H9 (cell line): Measurements from ENCODE around the gene ARMH1. TPM values are rescaled to one million over a fixed set of nuclear protein-coding genes. Genes with fewer than 3 reads are reported as not detected.

Experiments
- DNase-seq: peaks from one replicate; pipeline ENCODE4 v3.0.0-alpha.2; 2017
- H2AFZ ChIP-seq: one replicate; pipeline ENCODE4 v1.6.1; 2013; ENCODE audit warnings: mild to moderate bottlenecking, low read length, control low read depth, moderate library complexity
- H2AK5ac ChIP-seq: 2 replicates; pipeline ENCODE4 v1.6.1; 2013; ENCODE audit warnings: low read length, control low read depth, mixed read lengths; ENCODE audit not compliant: insufficient read length
- H2BK120ac ChIP-seq: one replicate; pipeline ENCODE4 v1.6.1; 2013; ENCODE audit warnings: low read depth, mild to moderate bottlenecking, low read length, control low read depth, inconsistent platforms; ENCODE audit not compliant: poor library complexity, severe bottlenecking
- H2BK12ac ChIP-seq: 2 replicates; pipeline ENCODE4 v1.6.1; 2013; ENCODE audit warnings: low read length, control low read depth, mixed read lengths, low read depth; ENCODE audit not compliant: insufficient read length
- H2BK15ac ChIP-seq: 2 replicates; pipeline ENCODE4 v1.6.1; 2013; ENCODE audit warnings: low read depth, low read length, control low read depth
- H2BK20ac ChIP-seq: one replicate; pipeline ENCODE4 v1.6.1; 2013; ENCODE audit warnings: low read depth, mild to moderate bottlenecking, low read length, control low read depth, inconsistent platforms; ENCODE audit not compliant: poor library complexity, severe bottlenecking
- H2BK5ac ChIP-seq: 2 replicates; pipeline ENCODE4 v1.6.1; 2013; ENCODE audit warnings: low read length, control low read depth, mixed read lengths; ENCODE audit not compliant: insufficient read length
- H3K14ac ChIP-seq: 2 replicates; pipeline ENCODE4 v1.6.1; 2013; ENCODE audit warnings: low read length, control low read depth; ENCODE audit not compliant: insufficient read depth
- H3K18ac ChIP-seq: 2 replicates; pipeline ENCODE4 v1.6.1; 2013; ENCODE audit warnings: low read depth, mild to moderate bottlenecking, mixed read lengths, low read length, control low read depth; ENCODE audit not compliant: insufficient read length
- H3K23ac ChIP-seq: 2 replicates; pipeline ENCODE4 v1.6.1; 2013; ENCODE audit warnings: low read length, control low read depth, mixed read lengths, low read depth; ENCODE audit not compliant: insufficient read length
- H3K23me2 ChIP-seq: 2 replicates; pipeline ENCODE4 v1.6.1; 2013; ENCODE audit warnings: low read depth, mild to moderate bottlenecking, mixed read lengths, low read length, control low read depth; ENCODE audit not compliant: insufficient read length, poor library complexity, severe bottlenecking
- H3K27ac ChIP-seq: 2 replicates; pipeline ENCODE4 v1.5.1; 2013; ENCODE audit warnings: low read length, control low read depth, mixed read lengths, low read depth; ENCODE audit not compliant: insufficient read length
- H3K27me3 ChIP-seq: 2 replicates; pipeline ENCODE4 v1.6.1; 2013; ENCODE audit warnings: low read length, control low read depth, inconsistent platforms; ENCODE audit not compliant: insufficient read depth
- H3K4ac ChIP-seq: 2 replicates; pipeline ENCODE4 v1.6.1; 2013; ENCODE audit warnings: low read depth, mild to moderate bottlenecking, control low read depth, inconsistent platforms, low read length, moderate library complexity
- H3K4me1 ChIP-seq: 2 replicates; pipeline ENCODE4 v1.6.1; 2013; ENCODE audit warnings: low read length, control low read depth, inconsistent platforms; ENCODE audit not compliant: insufficient read depth
- H3K4me2 ChIP-seq: 2 replicates; pipeline ENCODE4 v1.6.1; 2013; ENCODE audit warnings: low read length, control low read depth, mixed read lengths; ENCODE audit not compliant: insufficient read length, insufficient read depth
- H3K56ac ChIP-seq: 2 replicates; pipeline ENCODE4 v1.6.1; 2013; ENCODE audit warnings: low read depth, mild to moderate bottlenecking, mixed read lengths, low read length, control low read depth; ENCODE audit not compliant: insufficient read length
- H3K79me1 ChIP-seq: 2 replicates; pipeline ENCODE4 v1.6.1; 2013; ENCODE audit warnings: low read depth, mild to moderate bottlenecking, moderate library complexity, low read length, control low read depth, inconsistent platforms; ENCODE audit not compliant: insufficient read depth, poor library complexity, severe bottlenecking
- H3K79me2 ChIP-seq: 2 replicates; pipeline ENCODE4 v1.6.1; 2013; ENCODE audit warnings: low read length, control low read depth, inconsistent platforms; ENCODE audit not compliant: insufficient read depth
- H3K9ac ChIP-seq: 2 replicates; pipeline ENCODE4 v1.6.1; 2013; ENCODE audit warnings: low read length, control low read depth, mixed read lengths; ENCODE audit not compliant: insufficient read length; ENCODE audit errors: extremely low read depth
- H3K9me3 ChIP-seq: one replicate; pipeline ENCODE4 v1.6.1; 2013; ENCODE audit warnings: low read depth, low read length, inconsistent platforms; ENCODE audit not compliant: control insufficient read depth
- H3T11ph ChIP-seq: one replicate; pipeline ENCODE4 v1.6.1; 2013; ENCODE audit warnings: mild to moderate bottlenecking, low read length, control low read depth, inconsistent platforms
- H4K20me1 ChIP-seq: one replicate; pipeline ENCODE4 v1.6.1; 2013; ENCODE audit not compliant: control insufficient read depth, insufficient read length, insufficient read depth
- H4K5ac ChIP-seq: 2 replicates; pipeline ENCODE4 v1.6.1; 2013; ENCODE audit warnings: low read depth, mild to moderate bottlenecking, mixed read lengths, low read length, control low read depth; ENCODE audit not compliant: insufficient read length
- H4K8ac ChIP-seq: replicated peaks from 2 replicates; pipeline ENCODE4 v1.6.1; 2013; ENCODE audit warnings: low read length, control low read depth, mixed read lengths, low read depth; ENCODE audit not compliant: insufficient read length
- H4K91ac ChIP-seq: 2 replicates; pipeline ENCODE4 v1.6.1; 2013; ENCODE audit warnings: low read depth, mild to moderate bottlenecking, moderate library complexity, mixed read lengths, low read length, control low read depth; ENCODE audit not compliant: insufficient read length
- H3K27ac Mint-ChIP-seq, 3 experiments: 2 replicates in 2 of 3; 3 replicates in 1 of 3; pipeline ENCODE4 v1.8.0; 2020 to 2021; ENCODE audit warnings: mixed read lengths in 3 of 3, mild to moderate bottlenecking in 1 of 3, moderate library complexity in 1 of 3
- H3K27me3 Mint-ChIP-seq: 2 replicates; pipeline ENCODE4 v1.8.0; 2021; ENCODE audit warnings: low read depth, mild to moderate bottlenecking, moderate library complexity, mixed read lengths
- H3K36me3 Mint-ChIP-seq, 3 experiments: 2 replicates in 2 of 3; 3 replicates in 1 of 3; pipeline ENCODE4 v1.8.0; 2020 to 2021; ENCODE audit warnings: low read depth in 3 of 3, mixed read lengths in 3 of 3; ENCODE audit not compliant: insufficient read depth in 1 of 3
- H3K4me1 Mint-ChIP-seq, 2 experiments: 2 replicates each; pipeline ENCODE4 v1.8.0; 2020; ENCODE audit warnings: mixed read lengths in 2 of 2
- H3K4me3 Mint-ChIP-seq, 2 experiments: 2 replicates in 1 of 2; 3 replicates in 1 of 2; pipeline ENCODE4 v1.8.0; 2020 to 2021; ENCODE audit warnings: mild to moderate bottlenecking in 2 of 2, mixed read lengths in 2 of 2, moderate library complexity in 1 of 2
- H3K9me3 Mint-ChIP-seq, 2 experiments: 2 replicates in 1 of 2; 3 replicates in 1 of 2; pipeline ENCODE4 v1.8.0; 2020; ENCODE audit warnings: mild to moderate bottlenecking in 2 of 2, mixed read lengths in 2 of 2, moderate library complexity in 1 of 2
- CTCF ChIP-seq: fragments of 200-600 bp; sonication (generic); conservative IDR thresholded peaks from 3 replicates; pipeline ENCODE4 v1.8.0; 2021; ENCODE audit warnings: antibody characterized with exemption, mild to moderate bottlenecking
- WGBS: extraction: QIAGEN DNeasy Blood & Tissue Kit; methylation state at CpG from one replicate; pipeline ENCODE4 v1.1.7; 2013; ENCODE audit warnings: missing lambda C conversion rate, low lambda C conversion rate, mixed read lengths; ENCODE audit not compliant: insufficient read length; ENCODE audit errors: extremely low coverage; 5-methylcytosine and 5-hydroxymethylcytosine counted together
- total RNA-seq: library from RNA; stranded (reverse); gene quantifications from 2 replicates; pipeline ENCODE4 v1.2.1, GENCODE V29; 2021

ARMH1 gene
- total RNA-seq, 1 experiment from 2014 or later: 1.0 TPM

- Mint-ChIP-seq H3K27ac (peak overlapping the region in 1 of 3 experiments; percentile 29; a peak in 1 of 7 replicates), H3K36me3 (peaks cover 0 to 10% (median 0%) of the 10 kb centered on the region in 3 experiments; a peak in 3 of 7 replicates), H3K27me3 (no peaks in the 10 kb centered on the region; the same call in 1 of the 2 replicates), H3K4me3 (no peak overlapping the region), H3K9me3 (no peaks in the 10 kb centered on the region; a peak in 1 of 5 replicates), H3K4me1 (peaks cover 27 to 36% of the 10 kb centered on the region in 2 experiments)
- Histone ChIP-seq H3K9me3 (no peaks in the 10 kb centered on the region), H3K9ac (no peak overlapping the region), H3K79me2 (no peaks in the 10 kb centered on the region), H3K27me3 (no peaks in the 10 kb centered on the region), H2BK20ac (no peak overlapping the region), H2BK15ac (no peak overlapping the region), H3K27ac (no peak overlapping the region), H3K4me2 (no peak overlapping the region), H3K18ac (no peak overlapping the region), H3K56ac (no peak overlapping the region), H4K91ac (no peak overlapping the region), H2BK12ac (no peak overlapping the region), H3T11ph (no peak overlapping the region), H3K23me2 (no peaks in the 10 kb centered on the region), H2BK5ac (no peak overlapping the region), H2AFZ (no peak overlapping the region), H4K8ac (no peak overlapping the region), H3K79me1 (no peaks in the 10 kb centered on the region), H3K14ac (no peak overlapping the region), H3K23ac (no peak overlapping the region), H3K4me1 (peaks cover 12% of the 10 kb centered on the region; the same call in 1 of the 2 replicates), H2AK5ac (no peak overlapping the region), H4K20me1 (no peaks in the 10 kb centered on the region), H3K4ac (no peak overlapping the region), H4K5ac (no peak overlapping the region), H2BK120ac (no peak overlapping the region)
- DNase-seq: no peak
- TF ChIP-seq CTCF: no peak
- no CpG with 5 or more reads among the region's 1 CpG for WGBS
These were observed 10.0 kb downstream of the ARMH1 start for GRCh38 chr1:44684525-44684924.
